ENCODE measurements around the gene LITAFD.

The LITAFD gene

GRCh38 chr16:8923199-8923598 lies 41.0 kb downstream of the LITAFD start:
- no peak for TF ChIP-seq CTCF (IDR thresholded peaks at IDR 0.05; ENCODE audit: insufficient read depth, low read length, missing control alignments)
- ChIA-PET POLR2A (no interaction called here), CTCF (interaction anchor here (1.0 to 1.2 kb wide), 2 partner anchors 18 to 85 kb away, joined by 4 to 5 read pairs; no protein-coding TSS in a partner anchor)
- H3K4me3 ChIP-seq (ENCODE audit: low read depth, low read length): no peak overlapping the region
- DNase-seq (ENCODE audit: low read depth, low spot score): no peak

- ChIA-PET POLR2A (no interaction called here), CTCF (no interaction called here)
- H3K4me3 ChIP-seq (ENCODE audit: low read depth, low read length): no peak overlapping the region
- DNase-seq (ENCODE audit: low read depth, low spot score): no peak
- no peak for TF ChIP-seq CTCF (IDR thresholded peaks at IDR 0.05; ENCODE audit: insufficient read depth, low read length, missing control alignments)
Measured at GRCh38 chr16:8924214-8924613, 42.1 kb downstream of the LITAFD start.

- no peak for DNase-seq (ENCODE audit: low read depth, low spot score)
- ChIA-PET CTCF (interaction anchor here (0.9 to 1.0 kb wide), 2 partner anchors 9 to 14 kb away, joined by 3 to 5 read pairs; no protein-coding TSS in a partner anchor), POLR2A (no interaction called here)
- no peak overlapping the region for H3K4me3 ChIP-seq (ENCODE audit: low read depth, low read length)
- TF ChIP-seq CTCF (IDR thresholded peaks at IDR 0.05; ENCODE audit: insufficient read depth, low read length, missing control alignments): no peak
Measured at GRCh38 chr16:8925455-8925854, 43.3 kb downstream of the LITAFD start.

GRCh38 chr16:8926827-8927226 lies 44.7 kb downstream of the LITAFD start:
- no peak for DNase-seq (ENCODE audit: low read depth, low spot score)
- POLR2A ChIA-PET: no interaction called here
- no peak for TF ChIP-seq CTCF (IDR thresholded peaks at IDR 0.05; ENCODE audit: insufficient read depth, low read length, missing control alignments)
- CTCF ChIA-PET: no interaction called here
- H3K4me3 ChIP-seq (ENCODE audit: low read depth, low read length): no peak overlapping the region

- no peak overlapping the region for H3K4me3 ChIP-seq (ENCODE audit: low read depth, low read length)
- DNase-seq (ENCODE audit: low read depth, low spot score): no peak
- CTCF ChIA-PET: interaction anchor here (0.7 to 1.5 kb wide), 3 partner anchors 23 to 80 kb away, joined by 3 to 5 read pairs (median 3); no protein-coding TSS in a partner anchor
- TF ChIP-seq CTCF (IDR thresholded peaks at IDR 0.05; ENCODE audit: insufficient read depth, low read length, missing control alignments): no peak
- POLR2A ChIA-PET: interaction anchor here (0.6 kb wide), 1 partner anchor 1934 kb away, joined by 6 read pairs; no protein-coding TSS in a partner anchor
Measured at GRCh38 chr16:8928467-8928957, 46.4 kb downstream of the LITAFD start.

GRCh38 chr16:8929086-8929748 lies 47.1 kb downstream of the LITAFD start:
- TF ChIP-seq CTCF (IDR thresholded peaks at IDR 0.05; ENCODE audit: insufficient read depth, low read length, missing control alignments): no peak
- ChIA-PET CTCF (interaction anchor here (1.0 to 1.5 kb wide), 2 partner anchors 30 to 79 kb away, joined by 3 to 5 read pairs; no protein-coding TSS in a partner anchor), POLR2A (no interaction called here)
- no peak for DNase-seq (ENCODE audit: low read depth, low spot score)
- no peak overlapping the region for H3K4me3 ChIP-seq (ENCODE audit: low read depth, low read length)
